HEK293 (cell line): ENCODE results near the gene OCSTAMP.

Experiments used
- CTCF ChIA-PET: fragments of 350-600 bp; formaldehyde crosslinking; extraction: SDS; loops from one replicate; lab custom pipeline; 2021; ENCODE audit warnings: antibody characterized with exemption; lab: Yijun Ruan, JAX
- POLR2A ChIA-PET: fragments of 300-600 bp; formaldehyde crosslinking; extraction: SDS; loops from one replicate; lab custom pipeline; 2020; ENCODE audit warnings: antibody characterized with exemption, inconsistent platforms; lab: Yijun Ruan, JAX
- H3K27ac ChIP-seq: fragments of 200-500 bp; sonication (Bioruptor generic); 2 replicates; pipeline ENCODE4 v1.5.1; 2014; ENCODE audit warnings: low read depth, low read length, control low read depth, inconsistent platforms; ENCODE audit errors: extremely low read depth
- H3K36me3 ChIP-seq, 2 experiments: fragments of 200-500 bp in 1 of 2; sonication (Bioruptor generic) in 1 of 2; 1 replicate in 1 of 2; 2 replicates in 1 of 2; pipeline ENCODE4 v1.5.1; 2014 to 2017; ENCODE audit warnings: inconsistent platforms in 2 of 2, low read length in 2 of 2; ENCODE audit not compliant: control insufficient read depth in 2 of 2, insufficient read depth in 1 of 2
- H3K4me1 ChIP-seq: fragments of 200-500 bp; sonication (Bioruptor generic); 2 replicates; pipeline ENCODE4 v1.5.1; 2014; ENCODE audit warnings: mild to moderate bottlenecking, low read length, inconsistent platforms; ENCODE audit not compliant: control insufficient read depth, insufficient read depth
- H3K4me3 ChIP-seq: 2 replicates; pipeline ENCODE4 v1.5.1; 2011; ENCODE audit warnings: low read depth, mild to moderate bottlenecking, control low read depth, low read length, moderate library complexity
- H3K9me3 ChIP-seq: fragments of 200-500 bp; sonication (Bioruptor generic); 2 replicates; pipeline ENCODE4 v1.5.1; 2014; ENCODE audit warnings: low read depth, low read length, inconsistent platforms; ENCODE audit not compliant: control insufficient read depth, insufficient read depth
- AEBP2 ChIP-seq: fragments of 450-650 bp; formaldehyde crosslinking; IDR thresholded peaks from 2 replicates; pipeline ENCODE4 v1.5.1; 2016; ENCODE audit warnings: missing biosample characterization, missing genetic modification characterization, borderline replicate concordance
- GLI4 ChIP-seq: fragments of 450-650 bp; formaldehyde crosslinking; IDR thresholded peaks from 2 replicates; pipeline ENCODE4 v1.5.1; 2016; ENCODE audit warnings: missing biosample characterization, missing genetic modification characterization
- HOXC10 ChIP-seq: sonication (generic); formaldehyde crosslinking; IDR thresholded peaks from 2 replicates; pipeline ENCODE4 v1.8.1; 2023; ENCODE audit warnings: mild to moderate bottlenecking, missing genetic modification reagents
- IKZF3 ChIP-seq: fragments of 450-650 bp; IDR thresholded peaks from 2 replicates; pipeline ENCODE4 v1.5.0; 2018; ENCODE audit warnings: missing biosample characterization, mild to moderate bottlenecking, missing genetic modification characterization, moderate library complexity
- KLF1 ChIP-seq: fragments of 450-650 bp; formaldehyde crosslinking; IDR thresholded peaks from 2 replicates; pipeline ENCODE4 v1.5.1; 2016; ENCODE audit warnings: missing biosample characterization, missing genetic modification characterization
- KLF16 ChIP-seq: fragments of 450-650 bp; formaldehyde crosslinking; IDR thresholded peaks from 2 replicates; pipeline ENCODE4 v1.5.1; 2017; ENCODE audit warnings: missing biosample characterization, missing genetic modification characterization
- PRDM10 ChIP-seq: fragments of 450-650 bp; formaldehyde crosslinking; IDR thresholded peaks from 2 replicates; pipeline ENCODE4 v1.5.1; 2016; ENCODE audit warnings: missing biosample characterization, missing genetic modification characterization
- SCRT2 ChIP-seq: fragments of 450-650 bp; formaldehyde crosslinking; IDR thresholded peaks from 2 replicates; pipeline ENCODE4 v1.5.1; 2016; ENCODE audit warnings: missing biosample characterization, missing genetic modification characterization
- WT1 ChIP-seq: fragments of 450-650 bp; formaldehyde crosslinking; IDR thresholded peaks from 2 replicates; pipeline ENCODE4 v1.5.1; 2016; ENCODE audit warnings: missing biosample characterization, missing genetic modification characterization
- ZBTB17 ChIP-seq: fragments of 450-650 bp; formaldehyde crosslinking; IDR thresholded peaks from 2 replicates; pipeline ENCODE4 v1.5.1; 2016; ENCODE audit warnings: missing biosample characterization, missing genetic modification characterization
- ZFP3 ChIP-seq: fragments of 450-650 bp; formaldehyde crosslinking; IDR thresholded peaks from 2 replicates; pipeline ENCODE4 v1.5.1; 2016; ENCODE audit warnings: low read depth, missing biosample characterization, missing genetic modification characterization
- ZNF112 ChIP-seq: fragments of 450-650 bp; formaldehyde crosslinking; IDR thresholded peaks from 2 replicates; pipeline ENCODE4 v1.5.0; 2017; ENCODE audit warnings: missing biosample characterization, missing genetic modification characterization
- ZNF121 ChIP-seq: fragments of 450-650 bp; formaldehyde crosslinking; IDR thresholded peaks from 2 replicates; pipeline ENCODE4 v1.5.1; 2016; ENCODE audit warnings: missing biosample characterization, missing genetic modification characterization
- ZNF140 ChIP-seq: fragments of 450-650 bp; formaldehyde crosslinking; IDR thresholded peaks from 2 replicates; pipeline ENCODE4 v1.5.1; 2016; ENCODE audit warnings: missing biosample characterization, missing genetic modification characterization
- ZNF214 ChIP-seq: fragments of 450-650 bp; formaldehyde crosslinking; IDR thresholded peaks from 2 replicates; pipeline ENCODE4 v1.5.1; 2017; ENCODE audit warnings: missing biosample characterization, mild to moderate bottlenecking, missing genetic modification characterization, borderline replicate concordance
- ZNF23 ChIP-seq: fragments of 450-650 bp; formaldehyde crosslinking; IDR thresholded peaks from 2 replicates; pipeline ENCODE4 v1.5.1; 2016; ENCODE audit warnings: missing biosample characterization, missing genetic modification characterization, borderline replicate concordance
- ZNF292 ChIP-seq: fragments of 450-650 bp; formaldehyde crosslinking; IDR thresholded peaks from 2 replicates; pipeline ENCODE4 v1.5.1; 2016; ENCODE audit warnings: low read depth, missing biosample characterization, missing genetic modification characterization, borderline replicate concordance
- ZNF324 ChIP-seq: fragments of 450-650 bp; formaldehyde crosslinking; IDR thresholded peaks from 2 replicates; pipeline ENCODE4 v1.5.1; 2016; ENCODE audit warnings: missing biosample characterization, missing genetic modification characterization
- ZNF354C ChIP-seq: fragments of 450-650 bp; formaldehyde crosslinking; IDR thresholded peaks from 2 replicates; pipeline ENCODE4 v1.5.1; 2016; ENCODE audit warnings: missing biosample characterization, missing genetic modification characterization, low read depth, borderline replicate concordance
- ZNF530 ChIP-seq: fragments of 450-650 bp; formaldehyde crosslinking; IDR thresholded peaks from 2 replicates; pipeline ENCODE4 v1.5.1; 2016; ENCODE audit warnings: low read depth, missing biosample characterization, missing genetic modification characterization
- ZNF561 ChIP-seq: fragments of 450-650 bp; IDR thresholded peaks from 2 replicates; pipeline ENCODE4 v1.5.1; 2018; ENCODE audit warnings: missing biosample characterization, missing genetic modification characterization, borderline replicate concordance
- ZNF596 ChIP-seq: fragments of 450-650 bp; IDR thresholded peaks from 2 replicates; pipeline ENCODE4 v1.5.0; 2018; ENCODE audit warnings: missing biosample characterization, mild to moderate bottlenecking, missing genetic modification characterization, moderate library complexity
- ZNF600 ChIP-seq: fragments of 450-650 bp; formaldehyde crosslinking; IDR thresholded peaks from 2 replicates; pipeline ENCODE4 v1.5.1; 2016; ENCODE audit warnings: missing biosample characterization, missing genetic modification characterization
- ZNF621 ChIP-seq: fragments of 450-650 bp; formaldehyde crosslinking; IDR thresholded peaks from 2 replicates; pipeline ENCODE4 v1.5.1; 2017; ENCODE audit warnings: missing biosample characterization, missing genetic modification characterization
- ZNF623 ChIP-seq: fragments of 450-650 bp; formaldehyde crosslinking; IDR thresholded peaks from 2 replicates; pipeline ENCODE4 v1.5.1; 2016; ENCODE audit warnings: missing biosample characterization, missing genetic modification characterization
- ZNF639 ChIP-seq: fragments of 450-650 bp; formaldehyde crosslinking; IDR thresholded peaks from 2 replicates; pipeline ENCODE4 v1.5.1; 2016; ENCODE audit warnings: missing biosample characterization, missing genetic modification characterization
- ZNF76 ChIP-seq: fragments of 450-650 bp; formaldehyde crosslinking; IDR thresholded peaks from 2 replicates; pipeline ENCODE4; 2016; ENCODE audit warnings: low read depth, missing biosample characterization, missing genetic modification characterization, borderline replicate concordance
- ZXDB ChIP-seq: fragments of 450-650 bp; formaldehyde crosslinking; IDR thresholded peaks from 2 replicates; pipeline ENCODE4 v1.5.1; 2016; ENCODE audit warnings: missing biosample characterization, missing genetic modification characterization

The OCSTAMP gene

GRCh38 chr20:46569961-46570360 is 19.5 kb upstream of the OCSTAMP start:
- TF ChIP-seq ZNF600 (tag by site-specific recombination) (no peak), ZNF23 (tag by site-specific recombination) (no peak), ZNF530 (tag by site-specific recombination) (no peak), ZNF354C (tag by site-specific recombination) (no peak), ZNF639 (tag by site-specific recombination) (no peak), ZNF324 (tag by site-specific recombination) (no peak), AEBP2 (tag by site-specific recombination) (no peak), ZFP3 (tag by site-specific recombination) (no peak), ZNF623 (tag by site-specific recombination) (no peak), PRDM10 (tag by site-specific recombination) (no peak), WT1 (tag by site-specific recombination) (no peak), HOXC10 (CRISPR knock-in tag) (no peak), ZNF121 (tag by site-specific recombination) (no peak), ZNF112 (tag by site-specific recombination) (no peak), KLF16 (tag by site-specific recombination) (no peak), ZNF214 (tag by site-specific recombination) (no peak), ZNF621 (tag by site-specific recombination) (no peak), ZNF292 (no peak), IKZF3 (tag by site-specific recombination) (no peak)
- Histone ChIP-seq H3K4me1 (0 out of 2 replicates have a peak, but pooled peaks cover 2% of the 10 kb centered on the region), H3K36me3 (no peaks in the 10 kb centered on the region), H3K9me3 (no peaks in the 10 kb centered on the region), H3K4me3 (no peak overlapping the region), H3K27ac (no peak overlapping the region)
- ChIA-PET CTCF (no interaction called here), POLR2A (no interaction called here)

- Histone ChIP-seq H3K4me3 (no peak overlapping the region), H3K36me3 (no peaks in the 10 kb centered on the region), H3K9me3 (no peaks in the 10 kb centered on the region), H3K4me1 (0 out of 2 replicates have a peak, but pooled peaks cover 2% of the 10 kb centered on the region), H3K27ac (no peak overlapping the region)
- POLR2A ChIA-PET = no interaction called here
- CTCF ChIA-PET = interaction anchor here (0.6 to 0.7 kb wide), 2 partner anchors 28 to 71 kb away, joined by 3 to 4 read pairs; no protein-coding TSS in a partner anchor
- TF ChIP-seq ZXDB (tag by site-specific recombination) = 0 out of 2 replicates have a peak, but pooled peaks have one; percentile 48
- TF ChIP-seq ZNF561 = 0 out of 2 replicates have a peak, but pooled peaks have one; percentile 35
- TF ChIP-seq ZBTB17 (tag by site-specific recombination) = peak; percentile 41; the same call in 1 of the 2 replicates
- TF ChIP-seq GLI4 (tag by site-specific recombination) = no peak
- TF ChIP-seq ZNF596 (tag by site-specific recombination) = peak; percentile 74
- no peak for TF ChIP-seq ZNF140
- peak; percentile 98 for TF ChIP-seq SCRT2 (tag by site-specific recombination)
- no peak for TF ChIP-seq ZNF121 (tag by site-specific recombination)
- TF ChIP-seq KLF1 = no peak
- peak; percentile 63 for TF ChIP-seq ZNF76 (tag by site-specific recombination)
Measured at GRCh38 chr20:46568570-46569129, 18.2 kb upstream of the OCSTAMP start.
